Neural cell (in vitro differentiated cells): Measurements from ENCODE around the gene TCP10L. TPM values are rescaled to one million over a fixed set of nuclear protein-coding genes. Genes with fewer than 3 reads are reported as not detected.
"Not testable (repeated sequence)": the region's sequence is repeated elsewhere in the genome, so short reads cannot be mapped to it uniquely, and the experiment has no call there.

Source experiments
- H2AFZ ChIP-seq: fragments of 200-600, 300-800 bp; sonication (generic), shearing (Covaris generic); 2 replicates; pipeline ENCODE4 v1.6.0; 2014; ENCODE audit warnings: low read depth, mild to moderate bottlenecking, antibody characterized with exemption, low read length, moderate library complexity
- H3F3A ChIP-seq: fragments of 200-600 bp; shearing (Covaris generic); 2 replicates; pipeline ENCODE4 v1.6.1; 2016; ENCODE audit warnings: mild to moderate bottlenecking, moderate library complexity, mixed read lengths, antibody characterized with exemption, low read length; ENCODE audit not compliant: insufficient read depth, poor library complexity, severe bottlenecking
- H3K27ac ChIP-seq: fragments of 200-600, 300-800 bp; sonication (generic), shearing (Covaris generic); 2 replicates; pipeline ENCODE4 v1.5.1; 2014; ENCODE audit warnings: mild to moderate bottlenecking, low read length, moderate library complexity
- H3K27me3 ChIP-seq: fragments of 300-800, 200-600 bp; sonication (generic), shearing (Covaris generic); 2 replicates; pipeline ENCODE4 v1.6.0; 2014; ENCODE audit warnings: mild to moderate bottlenecking, low read depth, low read length, moderate library complexity; ENCODE audit not compliant: insufficient read depth
- H3K36me3 ChIP-seq: fragments of 300-800, 200-600 bp; sonication (generic), shearing (Covaris generic); 2 replicates; pipeline ENCODE4 v1.5.1; 2014; ENCODE audit warnings: mild to moderate bottlenecking, antibody characterized with exemption, low read length, moderate library complexity; ENCODE audit not compliant: insufficient read depth
- H3K4me2 ChIP-seq: fragments of 300-800, 200-600 bp; sonication (generic), shearing (Covaris generic); 2 replicates; pipeline ENCODE4 v1.6.0; 2014; ENCODE audit warnings: mild to moderate bottlenecking, low read length
- H3K4me3 ChIP-seq: fragments of 300-800, 200-600 bp; sonication (generic), shearing (Covaris generic); 2 replicates; pipeline ENCODE4 v1.5.1; 2014; ENCODE audit warnings: mild to moderate bottlenecking, low read length, moderate library complexity
- H3K79me2 ChIP-seq: fragments of 200-600 bp; shearing (Covaris generic); replicated peaks from 2 replicates; pipeline ENCODE4 v1.6.0; 2014; ENCODE audit warnings: mild to moderate bottlenecking, low read length, moderate library complexity; ENCODE audit not compliant: insufficient read depth
- H3K9ac ChIP-seq: fragments of 300-800, 200-600 bp; sonication (generic), shearing (Covaris generic); 2 replicates; pipeline ENCODE4 v1.6.1; 2016; ENCODE audit warnings: mild to moderate bottlenecking, low read length, mixed read lengths
- H3K9me2 ChIP-seq: fragments of 200-600 bp; shearing (Covaris generic); 2 replicates; pipeline ENCODE4 v1.6.1; 2016; ENCODE audit warnings: mild to moderate bottlenecking, low read length, mixed read lengths; ENCODE audit not compliant: insufficient read depth
- H3K9me3 ChIP-seq: fragments of 200-600, 300-800 bp; sonication (generic), shearing (Covaris generic); 2 replicates; pipeline ENCODE4 v1.6.1; 2016; ENCODE audit warnings: mild to moderate bottlenecking, mixed run types, low read length, moderate library complexity, mixed read lengths
- H4K20me1 ChIP-seq: fragments of 200-600 bp; shearing (Covaris generic); 2 replicates; pipeline ENCODE4 v1.6.1; 2016; ENCODE audit warnings: mild to moderate bottlenecking, mixed run types; ENCODE audit not compliant: insufficient read depth
- EP300 ChIP-seq: fragments of 450-650 bp; conservative IDR thresholded peaks from 2 replicates; pipeline ENCODE4 v1.6.1; 2014; ENCODE audit warnings: antibody characterized with exemption, mild to moderate bottlenecking, moderate library complexity; ENCODE audit not compliant: poor library complexity, severe bottlenecking
- EZH2 ChIP-seq: fragments of 200-600, 300-800 bp; shearing (Covaris generic), sonication (generic); IDR thresholded peaks from 2 replicates; pipeline ENCODE4 v1.6.1; 2014; ENCODE audit warnings: antibody characterized with exemption, low read length, borderline replicate concordance, mild to moderate bottlenecking; ENCODE audit not compliant: insufficient read depth, poor library complexity, severe bottlenecking
- MXI1 ChIP-seq: fragments of 450-650 bp; conservative IDR thresholded peaks from 2 replicates; pipeline ENCODE4 v1.6.1; 2014; ENCODE audit warnings: antibody characterized with exemption, mild to moderate bottlenecking; ENCODE audit not compliant: poor library complexity, severe bottlenecking
- POLR2AphosphoS5 ChIP-seq: IDR thresholded peaks from 2 replicates; pipeline ENCODE4 v1.6.1; 2012
- RAD21 ChIP-seq: fragments of 450-650 bp; conservative IDR thresholded peaks from 2 replicates; pipeline ENCODE4 v1.6.1; 2014; ENCODE audit warnings: antibody characterized with exemption, mild to moderate bottlenecking, moderate library complexity
- SMC3 ChIP-seq: fragments of 450-650 bp; conservative IDR thresholded peaks from 2 replicates; pipeline ENCODE4 v1.6.1; 2014; ENCODE audit warnings: antibody characterized with exemption, mild to moderate bottlenecking, moderate library complexity; ENCODE audit not compliant: poor library complexity
- TAF1 ChIP-seq: IDR thresholded peaks from 2 replicates; pipeline ENCODE4 v1.6.1; 2012; ENCODE audit warnings: low read depth
- polyA plus RNA-seq: library from polyadenylated mRNA; depleted of rRNA; stranded (reverse); fragments of >200 nt; gene quantifications from 2 replicates; pipeline ENCODE4 v1.2.3, GENCODE V29; 2014
- TF ChIP-seq, protein P1 (sequence below): fragments of 450-650 bp; IDR thresholded peaks from 2 replicates; pipeline ENCODE4 v1.5.1; 2014; ENCODE audit warnings: antibody characterized with exemption, mild to moderate bottlenecking, moderate library complexity; ENCODE audit not compliant: poor library complexity, severe bottlenecking
- TF ChIP-seq, protein P2 (sequence below): IDR thresholded peaks from 2 replicates; pipeline ENCODE4 v1.6.1; 2012; ENCODE audit warnings: borderline replicate concordance

TCP10L gene
- polyA plus RNA-seq, 1 donor from 2014 or later, result 1.7 TPM

DNA sequence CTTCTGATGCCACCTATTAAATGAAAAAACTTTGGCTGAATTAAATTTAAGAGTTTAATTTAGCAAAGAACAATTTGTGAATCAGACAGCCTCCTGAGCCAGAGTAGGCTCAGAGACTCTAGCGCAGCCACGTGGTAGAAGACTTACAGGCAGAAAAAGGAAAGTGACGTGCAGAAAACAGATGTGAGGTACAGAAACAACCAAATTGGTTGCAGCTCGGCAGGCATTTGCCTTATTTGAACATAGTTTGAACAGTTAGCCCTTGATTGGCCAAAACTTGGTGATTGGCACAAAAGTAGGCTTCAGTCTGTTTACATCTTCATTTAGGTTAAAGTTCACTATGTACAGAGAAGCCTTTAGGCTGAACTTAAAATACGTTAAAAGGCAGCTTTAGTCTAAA is 22.9 kb downstream of the TCP10L start:
- no peak overlapping the region for H2AFZ ChIP-seq
- H3K27ac ChIP-seq, result no peak overlapping the region
- H3K9ac ChIP-seq, result no peak overlapping the region
- H3K9me3 ChIP-seq, result no peaks in the 10 kb centered on the region
- H3K4me2 ChIP-seq, result no peak overlapping the region
- H3K27me3 ChIP-seq, result no peaks in the 10 kb centered on the region
- H3K79me2 ChIP-seq, result no peaks in the 10 kb centered on the region
- no peaks in the 10 kb centered on the region for H3K9me2 ChIP-seq
- H3F3A ChIP-seq, result no peaks in the 10 kb centered on the region
- H4K20me1 ChIP-seq, result no peaks in the 10 kb centered on the region
- no peak overlapping the region for H3K4me3 ChIP-seq
- no peaks in the 10 kb centered on the region for H3K36me3 ChIP-seq
- TF ChIP-seq RAD21 (no peak), MXI1 (no peak), SMC3 (no peak), POLR2AphosphoS5 (no peak), EP300 (no peak), TAF1 (no peak), EZH2 (no peak)
- TF ChIP-seq, protein P1, sequence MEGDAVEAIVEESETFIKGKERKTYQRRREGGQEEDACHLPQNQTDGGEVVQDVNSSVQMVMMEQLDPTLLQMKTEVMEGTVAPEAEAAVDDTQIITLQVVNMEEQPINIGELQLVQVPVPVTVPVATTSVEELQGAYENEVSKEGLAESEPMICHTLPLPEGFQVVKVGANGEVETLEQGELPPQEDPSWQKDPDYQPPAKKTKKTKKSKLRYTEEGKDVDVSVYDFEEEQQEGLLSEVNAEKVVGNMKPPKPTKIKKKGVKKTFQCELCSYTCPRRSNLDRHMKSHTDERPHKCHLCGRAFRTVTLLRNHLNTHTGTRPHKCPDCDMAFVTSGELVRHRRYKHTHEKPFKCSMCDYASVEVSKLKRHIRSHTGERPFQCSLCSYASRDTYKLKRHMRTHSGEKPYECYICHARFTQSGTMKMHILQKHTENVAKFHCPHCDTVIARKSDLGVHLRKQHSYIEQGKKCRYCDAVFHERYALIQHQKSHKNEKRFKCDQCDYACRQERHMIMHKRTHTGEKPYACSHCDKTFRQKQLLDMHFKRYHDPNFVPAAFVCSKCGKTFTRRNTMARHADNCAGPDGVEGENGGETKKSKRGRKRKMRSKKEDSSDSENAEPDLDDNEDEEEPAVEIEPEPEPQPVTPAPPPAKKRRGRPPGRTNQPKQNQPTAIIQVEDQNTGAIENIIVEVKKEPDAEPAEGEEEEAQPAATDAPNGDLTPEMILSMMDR, result no peak
- TF ChIP-seq, protein P2, sequence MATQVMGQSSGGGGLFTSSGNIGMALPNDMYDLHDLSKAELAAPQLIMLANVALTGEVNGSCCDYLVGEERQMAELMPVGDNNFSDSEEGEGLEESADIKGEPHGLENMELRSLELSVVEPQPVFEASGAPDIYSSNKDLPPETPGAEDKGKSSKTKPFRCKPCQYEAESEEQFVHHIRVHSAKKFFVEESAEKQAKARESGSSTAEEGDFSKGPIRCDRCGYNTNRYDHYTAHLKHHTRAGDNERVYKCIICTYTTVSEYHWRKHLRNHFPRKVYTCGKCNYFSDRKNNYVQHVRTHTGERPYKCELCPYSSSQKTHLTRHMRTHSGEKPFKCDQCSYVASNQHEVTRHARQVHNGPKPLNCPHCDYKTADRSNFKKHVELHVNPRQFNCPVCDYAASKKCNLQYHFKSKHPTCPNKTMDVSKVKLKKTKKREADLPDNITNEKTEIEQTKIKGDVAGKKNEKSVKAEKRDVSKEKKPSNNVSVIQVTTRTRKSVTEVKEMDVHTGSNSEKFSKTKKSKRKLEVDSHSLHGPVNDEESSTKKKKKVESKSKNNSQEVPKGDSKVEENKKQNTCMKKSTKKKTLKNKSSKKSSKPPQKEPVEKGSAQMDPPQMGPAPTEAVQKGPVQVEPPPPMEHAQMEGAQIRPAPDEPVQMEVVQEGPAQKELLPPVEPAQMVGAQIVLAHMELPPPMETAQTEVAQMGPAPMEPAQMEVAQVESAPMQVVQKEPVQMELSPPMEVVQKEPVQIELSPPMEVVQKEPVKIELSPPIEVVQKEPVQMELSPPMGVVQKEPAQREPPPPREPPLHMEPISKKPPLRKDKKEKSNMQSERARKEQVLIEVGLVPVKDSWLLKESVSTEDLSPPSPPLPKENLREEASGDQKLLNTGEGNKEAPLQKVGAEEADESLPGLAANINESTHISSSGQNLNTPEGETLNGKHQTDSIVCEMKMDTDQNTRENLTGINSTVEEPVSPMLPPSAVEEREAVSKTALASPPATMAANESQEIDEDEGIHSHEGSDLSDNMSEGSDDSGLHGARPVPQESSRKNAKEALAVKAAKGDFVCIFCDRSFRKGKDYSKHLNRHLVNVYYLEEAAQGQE, result no peak

DNA sequence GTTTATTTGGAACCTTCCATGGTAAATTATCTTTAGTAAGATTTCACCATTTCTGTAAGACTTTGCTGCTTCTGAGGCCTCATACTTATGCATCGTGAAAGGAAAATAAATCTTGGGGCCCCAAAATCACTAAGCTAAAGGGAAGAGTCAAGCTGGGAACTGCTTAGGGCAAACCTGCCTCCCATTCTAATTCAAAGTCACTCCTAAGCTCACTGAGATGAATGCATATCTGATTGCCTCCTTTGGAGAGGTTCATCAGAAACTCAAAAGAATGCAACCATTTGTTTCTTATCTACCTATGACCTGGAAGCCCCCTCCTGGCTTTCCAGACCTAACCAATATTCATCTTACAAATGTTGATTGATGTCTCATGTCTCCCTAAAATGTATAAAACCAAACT is 23.8 kb downstream of the TCP10L start:
- H3K4me3 ChIP-seq, H3K4me2 ChIP-seq, H3K27me3 ChIP-seq, H3K79me2 ChIP-seq, H3K9me3 ChIP-seq, H3F3A ChIP-seq, H3K27ac ChIP-seq, H3K36me3 ChIP-seq, H4K20me1 ChIP-seq, H2AFZ ChIP-seq, H3K9me2 ChIP-seq, H3K9ac ChIP-seq: not testable (repeated sequence)

DNA sequence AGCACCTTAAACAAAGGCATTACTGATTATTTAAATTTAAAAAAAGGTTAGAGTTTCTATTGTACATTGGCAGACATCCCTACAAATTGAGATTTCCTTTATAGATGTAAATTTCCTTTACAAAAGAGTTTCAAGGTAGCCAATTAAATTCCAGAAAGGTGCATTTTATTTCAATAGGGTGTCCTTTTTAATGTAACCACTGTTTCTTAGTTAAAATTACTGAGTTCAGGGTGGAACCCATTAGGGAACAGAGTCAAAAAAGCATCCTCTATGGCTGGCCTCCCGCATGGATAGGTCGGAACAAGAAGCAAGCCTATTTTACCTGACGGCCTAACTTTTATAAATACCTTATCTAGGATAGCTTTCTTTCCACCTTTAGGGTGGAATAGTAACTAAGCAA is 24.4 kb downstream of the TCP10L start:
- H4K20me1 ChIP-seq, result no peaks in the 10 kb centered on the region
- H3K36me3 ChIP-seq, result no peaks in the 10 kb centered on the region
- H2AFZ ChIP-seq, result no peak overlapping the region
- no peak overlapping the region for H3K9ac ChIP-seq
- no peaks in the 10 kb centered on the region for H3K9me3 ChIP-seq
- TF ChIP-seq EZH2 (no peak), SMC3 (no peak), POLR2AphosphoS5 (no peak), MXI1 (no peak), RAD21 (no peak), TAF1 (no peak), EP300 (no peak)
- TF ChIP-seq, protein P1, result no peak
- TF ChIP-seq, protein P2, result no peak
- no peak overlapping the region for H3K4me3 ChIP-seq
- no peaks in the 10 kb centered on the region for H3K27me3 ChIP-seq
- H3K79me2 ChIP-seq, result no peaks in the 10 kb centered on the region
- no peaks in the 10 kb centered on the region for H3K9me2 ChIP-seq
- no peak overlapping the region for H3K27ac ChIP-seq
- H3K4me2 ChIP-seq, result no peak overlapping the region
- no peaks in the 10 kb centered on the region for H3F3A ChIP-seq
